ENCODE data around the gene TSNAXIP1. TPM values are rescaled to one million over a fixed set of nuclear protein-coding genes. Genes with fewer than 3 reads are reported as not detected.

Gene TSNAXIP1
- total RNA-seq, 2 experiments from 2014 or later, result 0.40 to 0.47 TPM

DNA sequence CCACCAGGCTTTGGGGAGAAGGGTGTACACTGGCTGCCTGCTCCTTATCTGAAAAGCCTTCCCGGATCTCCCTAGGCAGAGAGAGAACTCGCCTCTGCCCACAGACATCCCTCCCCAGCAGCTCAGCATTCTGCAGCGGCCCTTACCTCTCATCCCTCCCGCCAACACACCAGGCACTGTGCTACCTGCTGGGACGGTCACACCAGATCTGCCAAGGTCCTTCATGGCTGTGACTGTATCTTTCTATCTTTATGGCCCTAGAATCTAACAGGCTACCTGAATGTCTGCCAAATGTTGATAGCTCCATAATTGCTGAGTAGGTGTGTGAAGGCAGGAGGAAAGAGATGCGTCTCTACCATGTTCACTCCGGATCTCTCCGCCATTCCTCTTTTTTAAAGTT is 7.9 kb downstream of the TSNAXIP1 start:
- H3K4me1 Mint-ChIP-seq (ENCODE audit: low read depth), result peaks cover 5% of the 10 kb centered on the region
- POLR2A ChIA-PET, result interaction anchor here (0.6 to 1.1 kb wide), 2 partner anchors 121 to 213 kb away, joined by 3 to 4 read pairs; no protein-coding TSS in a partner anchor

DNA sequence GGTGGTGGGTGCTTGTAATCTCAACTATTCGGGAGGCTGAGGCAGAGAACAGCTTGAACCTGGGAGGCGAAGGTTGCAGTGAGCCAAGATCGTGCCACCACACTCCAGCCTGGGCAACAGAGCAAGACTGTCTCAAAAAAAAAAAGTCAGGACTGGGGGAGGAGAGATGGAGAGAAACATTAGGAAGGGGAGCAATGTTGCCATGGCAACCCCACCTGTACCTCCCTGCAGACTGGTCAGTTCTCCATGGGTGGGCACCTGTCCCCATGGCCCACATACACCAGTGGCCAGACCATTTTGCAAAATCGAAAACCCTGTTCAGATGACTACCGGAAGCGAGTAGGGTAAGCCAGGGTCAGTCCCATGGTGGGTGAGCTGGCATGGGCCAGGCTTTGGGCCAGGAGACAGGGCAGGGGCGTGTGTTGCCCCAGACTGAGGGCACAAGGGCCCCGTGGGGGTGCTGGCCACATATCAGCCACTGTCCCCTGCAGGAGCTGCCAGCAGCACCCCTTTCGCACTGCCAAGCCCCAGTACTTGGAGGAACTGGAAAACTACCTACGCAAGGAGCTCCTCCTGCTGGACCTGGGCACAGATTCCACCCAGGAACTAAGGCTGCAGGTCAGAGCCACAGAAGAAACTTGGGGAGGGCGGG is 14.0 kb downstream of the TSNAXIP1 start:
- H3K4me1 Mint-ChIP-seq (ENCODE audit: low read depth), result peaks cover 5% of the 10 kb centered on the region
- H3K27ac Mint-ChIP-seq, result no peak overlapping the region
- H3K9me3 Mint-ChIP-seq, result no peaks in the 10 kb centered on the region
- intact Hi-C loops (cut with micrococcal nuclease), result no loop called here
- ChIA-PET POLR2A (no interaction called here), CTCF (no interaction called here)
- no peak overlapping the region for H3K4me3 Mint-ChIP-seq
- DNase-seq, result no peak
- no peaks in the 10 kb centered on the region for H3K36me3 Mint-ChIP-seq (ENCODE audit: low read depth)
- TF ChIP-seq, protein P1, sequence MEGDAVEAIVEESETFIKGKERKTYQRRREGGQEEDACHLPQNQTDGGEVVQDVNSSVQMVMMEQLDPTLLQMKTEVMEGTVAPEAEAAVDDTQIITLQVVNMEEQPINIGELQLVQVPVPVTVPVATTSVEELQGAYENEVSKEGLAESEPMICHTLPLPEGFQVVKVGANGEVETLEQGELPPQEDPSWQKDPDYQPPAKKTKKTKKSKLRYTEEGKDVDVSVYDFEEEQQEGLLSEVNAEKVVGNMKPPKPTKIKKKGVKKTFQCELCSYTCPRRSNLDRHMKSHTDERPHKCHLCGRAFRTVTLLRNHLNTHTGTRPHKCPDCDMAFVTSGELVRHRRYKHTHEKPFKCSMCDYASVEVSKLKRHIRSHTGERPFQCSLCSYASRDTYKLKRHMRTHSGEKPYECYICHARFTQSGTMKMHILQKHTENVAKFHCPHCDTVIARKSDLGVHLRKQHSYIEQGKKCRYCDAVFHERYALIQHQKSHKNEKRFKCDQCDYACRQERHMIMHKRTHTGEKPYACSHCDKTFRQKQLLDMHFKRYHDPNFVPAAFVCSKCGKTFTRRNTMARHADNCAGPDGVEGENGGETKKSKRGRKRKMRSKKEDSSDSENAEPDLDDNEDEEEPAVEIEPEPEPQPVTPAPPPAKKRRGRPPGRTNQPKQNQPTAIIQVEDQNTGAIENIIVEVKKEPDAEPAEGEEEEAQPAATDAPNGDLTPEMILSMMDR (IDR thresholded peaks at IDR 0.05), result no peak
- ATAC-seq, result no peak
- H3K27me3 Mint-ChIP-seq, result no peaks in the 10 kb centered on the region

More for the DNA sequence above, 7.9 kb downstream of the TSNAXIP1 start:
- no peak for DNase-seq
- no peaks in the 10 kb centered on the region for H3K9me3 Mint-ChIP-seq
- no peaks in the 10 kb centered on the region for H3K36me3 Mint-ChIP-seq (ENCODE audit: low read depth)
- no peak for ATAC-seq
- TF ChIP-seq, protein P1 (IDR thresholded peaks at IDR 0.05), result no peak
- CTCF ChIA-PET, result interaction anchor here (1.0 to 4.9 kb wide), 8 partner anchors 10 to 333 kb away, joined by 3 to 132 read pairs (median 7); partner anchors contain the start of genes ATP6V0D1 and PSMB10
- intact Hi-C loops (cut with micrococcal nuclease), result no loop called here
- no peaks in the 10 kb centered on the region for H3K27me3 Mint-ChIP-seq
- no peak overlapping the region for H3K27ac Mint-ChIP-seq
- no peak overlapping the region for H3K4me3 Mint-ChIP-seq

GRCh38 chr16:67822511-67822910 is 15.8 kb downstream of the TSNAXIP1 start:
- CTCF ChIA-PET, result interaction anchor here (0.6 kb wide), 1 partner anchor 116 kb away, joined by 3 read pairs; no protein-coding TSS in a partner anchor
- Mint-ChIP-seq H3K9me3 (no peaks in the 10 kb centered on the region), H3K27me3 (no peaks in the 10 kb centered on the region), H3K36me3 (ENCODE audit: low read depth) (no peaks in the 10 kb centered on the region), H3K4me1 (ENCODE audit: low read depth) (no peaks in the 10 kb centered on the region), H3K27ac (no peak overlapping the region), H3K4me3 (no peak overlapping the region)
- intact Hi-C loops (cut with micrococcal nuclease), result no loop called here
- DNase-seq (no peak), ATAC-seq (no peak)
- POLR2A ChIA-PET, result no interaction called here
- TF ChIP-seq, protein P1 (IDR thresholded peaks at IDR 0.05), result no peak

GRCh38 chr16:67825119-67825518 is 18.4 kb downstream of the TSNAXIP1 start:
- POLR2A ChIA-PET, result no interaction called here
- no peak for DNase-seq
- TF ChIP-seq, protein P1 (IDR thresholded peaks at IDR 0.05), result no peak
- intact Hi-C loops (cut with micrococcal nuclease), result no loop called here
- Mint-ChIP-seq H3K9me3 (no peaks in the 10 kb centered on the region), H3K27ac (no peak overlapping the region), H3K4me1 (ENCODE audit: low read depth) (no peaks in the 10 kb centered on the region), H3K27me3 (no peaks in the 10 kb centered on the region), H3K4me3 (no peak overlapping the region), H3K36me3 (ENCODE audit: low read depth) (peaks cover 2% of the 10 kb centered on the region)
- CTCF ChIA-PET, result interaction anchor here (12.2 kb wide), 1 partner anchor 8 kb away, joined by 132 read pairs; no protein-coding TSS in a partner anchor
- no peak for ATAC-seq

DNA sequence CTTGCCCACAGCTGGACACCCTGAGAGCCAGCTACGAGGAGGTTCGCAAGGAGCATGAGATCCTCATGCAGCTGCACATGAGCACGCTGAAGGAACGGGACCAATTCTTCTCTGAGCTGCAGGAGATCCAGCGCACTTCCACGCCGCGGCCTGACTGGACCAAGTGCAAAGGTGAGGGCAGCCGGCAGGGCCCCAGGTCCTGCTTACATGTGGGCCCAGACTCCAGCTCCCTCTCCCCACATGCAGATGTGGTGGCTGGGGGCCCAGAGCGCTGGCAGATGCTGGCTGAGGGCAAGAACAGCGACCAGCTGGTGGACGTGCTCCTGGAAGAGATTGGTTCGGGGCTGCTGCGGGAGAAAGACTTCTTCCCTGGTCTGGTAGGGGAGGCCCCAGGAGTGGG is 19.2 kb downstream of the TSNAXIP1 start:
- H3K4me1 Mint-ChIP-seq (ENCODE audit: low read depth), result no peaks in the 10 kb centered on the region
- POLR2A ChIA-PET, result interaction anchor here (0.9 to 1.0 kb wide), 2 partner anchors 8 to 20 kb away, joined by 3 read pairs; no protein-coding TSS in a partner anchor
- H3K36me3 Mint-ChIP-seq (ENCODE audit: low read depth), result peaks cover 5% of the 10 kb centered on the region
- H3K9me3 Mint-ChIP-seq, result no peaks in the 10 kb centered on the region
- TF ChIP-seq, protein P1 (IDR thresholded peaks at IDR 0.05), result no peak
- intact Hi-C loops (cut with micrococcal nuclease), result no loop called here
- ATAC-seq, result no peak
- no peak overlapping the region for H3K4me3 Mint-ChIP-seq
- no peak overlapping the region for H3K27ac Mint-ChIP-seq
- H3K27me3 Mint-ChIP-seq, result no peaks in the 10 kb centered on the region
- no peak for DNase-seq
- CTCF ChIA-PET, result interaction anchor here (12.2 kb wide), 1 partner anchor 9 kb away, joined by 132 read pairs; no protein-coding TSS in a partner anchor

All from activated CD8-positive, alpha-beta T cell treated with anti-CD3 and anti-CD28 coated beads for 36 hours (primary cell).